Renal cortex interstitium (tissue), 11 donors: Measurements from ENCODE around the gene PC. TPM values are rescaled to one million over a fixed set of nuclear protein-coding genes. Genes with fewer than 3 reads are reported as not detected.
A peak's percentile ranks its signal among the peaks of the same experiment; 100 is the strongest.
"Not testable (repeated sequence)": the region's sequence is repeated elsewhere in the genome, so short reads cannot be mapped to it uniquely, and the experiment has no call there.

Experiments
- DNase-seq, 11 donors: peaks; one replicate each; pipeline ENCODE4 v3.0.0-alpha.2; 2013; ENCODE audit warnings: low read depth in 9 of 11, low spot score in 4 of 11; ENCODE audit errors: extremely low read depth in 1 of 11
- polyA plus RNA-seq, 3 donors: library from polyadenylated mRNA; unstranded; fragments of 120-200 nt; gene quantifications; one replicate each; pipeline ENCODE4 v1.2.1, GENCODE V29; 2013; ENCODE audit not compliant: insufficient read length in 3 of 3

PC gene
- polyA plus RNA-seq, 3 donors: 39.6 to 53.8 (median 51.7) TPM

DNA sequence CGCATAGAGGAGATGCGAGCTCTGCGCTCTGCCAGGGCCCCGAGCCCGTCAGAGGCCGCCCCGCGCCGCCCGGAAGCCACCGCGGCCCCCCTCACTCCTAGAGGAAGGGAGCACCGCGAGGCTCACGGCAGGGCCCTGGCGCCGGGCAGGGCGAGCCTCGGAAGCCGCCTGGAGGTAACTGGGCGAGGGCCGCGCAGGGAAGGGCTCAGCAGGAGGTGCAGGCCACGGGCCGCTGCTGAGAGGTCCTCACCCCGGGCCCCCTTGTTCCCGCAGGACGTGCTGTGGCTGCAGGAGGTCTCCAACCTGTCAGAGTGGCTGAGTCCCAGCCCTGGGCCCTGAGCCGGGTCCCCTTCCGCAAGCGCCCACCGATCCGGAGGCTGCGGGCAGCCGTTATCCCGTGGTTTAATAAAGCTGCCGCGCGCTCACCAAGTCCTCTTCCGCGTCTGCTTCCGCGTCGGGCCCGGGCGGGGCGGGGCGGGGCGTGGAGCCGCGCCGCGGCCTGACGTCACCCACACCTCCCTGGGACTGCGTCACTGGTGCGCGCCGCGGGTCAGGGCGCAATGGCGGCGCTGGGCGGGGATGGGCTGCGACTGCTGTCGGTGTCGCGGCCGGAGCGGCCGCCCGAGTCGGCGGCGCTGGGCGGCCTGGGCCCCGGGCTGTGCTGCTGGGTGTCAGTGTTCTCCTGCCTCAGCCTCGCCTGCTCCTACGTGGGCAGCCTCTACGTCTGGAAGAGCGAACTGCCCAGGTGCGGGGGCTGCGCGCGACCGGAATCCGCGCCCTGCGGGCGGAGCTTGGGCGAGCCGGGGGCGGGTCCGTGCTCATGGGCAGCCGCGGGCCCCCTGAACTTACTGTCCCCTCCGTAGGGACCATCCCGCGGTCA is 115.0 kb downstream of the PC start, which contains the start of gene RCE1:
Gene RCE1, plus strand, starts transcription at position 546 of the 880 bp plus-strand sequence. Its CDS starts 15 bp downstream, at position 561.
- peak in 10 of 11 donors; percentile 71 to 91 (median 86) for DNase-seq

DNA sequence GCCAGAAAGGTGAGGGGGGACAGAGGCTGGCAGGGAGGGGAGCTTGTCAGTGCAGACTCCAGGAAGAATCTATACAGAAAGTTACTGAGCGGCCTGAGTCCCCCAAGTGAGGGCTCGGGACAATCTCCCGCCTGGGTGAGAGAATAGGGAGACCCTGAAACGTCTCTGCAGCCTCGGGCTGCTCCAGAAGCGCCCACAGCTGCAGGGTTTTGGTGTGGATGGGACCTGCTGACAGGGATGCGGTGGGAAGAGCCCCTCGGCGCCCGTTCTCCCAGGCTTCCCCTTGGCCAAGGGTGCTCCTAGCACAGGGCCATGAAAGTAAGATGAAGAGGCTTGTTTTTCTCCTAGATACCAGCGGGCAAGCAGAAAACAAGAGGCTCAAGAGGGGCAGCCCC is 115.7 kb downstream of the PC start:
- no peak for DNase-seq

DNA sequence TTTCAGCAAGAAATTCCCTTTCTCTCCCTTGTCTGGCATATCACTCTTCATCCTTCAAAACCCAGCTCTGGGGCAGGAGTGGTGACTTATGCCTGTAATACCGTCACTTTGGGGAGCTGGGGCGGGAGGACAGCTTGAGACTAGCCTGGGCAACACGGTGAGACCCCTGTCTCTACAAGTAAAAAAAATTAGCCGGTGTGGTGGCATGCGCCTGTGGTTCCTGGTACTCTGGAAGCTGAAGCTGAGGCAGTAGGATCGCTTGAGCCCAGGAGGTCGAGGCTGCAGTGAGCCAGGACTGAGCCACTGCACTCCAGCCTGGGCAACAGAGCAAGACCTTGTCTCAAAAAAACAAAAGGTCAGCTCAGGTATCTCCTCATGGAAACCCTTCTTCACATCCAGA is 116.3 kb downstream of the PC start:
- no peak for DNase-seq

DNA sequence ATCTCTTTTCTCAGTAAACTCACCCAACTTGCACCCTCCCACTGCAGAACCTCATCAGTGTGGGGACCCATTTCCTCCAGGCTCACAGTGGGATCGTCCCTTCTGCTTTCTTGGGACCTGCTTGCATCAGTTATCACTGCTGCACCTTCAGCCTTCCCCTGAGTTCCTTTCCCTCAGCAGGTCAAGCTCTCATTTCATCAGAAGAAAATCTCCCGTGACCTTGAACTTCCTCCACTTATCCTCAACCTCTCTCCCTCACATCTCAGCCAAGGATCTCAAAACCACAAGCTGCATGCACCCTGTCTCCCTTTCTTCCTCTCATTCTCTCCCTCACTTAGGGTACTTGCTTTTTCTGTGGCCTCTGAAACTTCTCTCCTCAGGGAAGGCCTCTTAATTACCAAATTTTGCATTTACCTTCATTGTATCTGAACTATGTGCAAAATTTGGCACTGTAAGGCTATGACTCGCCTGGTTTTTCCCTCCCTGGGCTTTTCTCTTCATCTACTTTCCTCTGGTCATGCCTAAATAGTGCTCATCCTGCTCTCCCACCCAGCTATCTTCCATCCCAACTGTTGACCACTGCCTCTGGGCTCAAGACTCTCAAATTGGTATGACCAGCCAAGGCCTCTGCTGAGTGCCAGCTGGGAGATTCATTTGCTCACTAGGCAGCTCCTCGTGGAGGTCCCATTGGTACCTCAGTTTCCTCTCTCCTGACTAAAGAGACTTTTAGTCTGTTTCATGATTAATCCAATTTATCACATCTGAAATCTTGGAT is 117.7 kb downstream of the PC start:
- DNase-seq: no peak

DNA sequence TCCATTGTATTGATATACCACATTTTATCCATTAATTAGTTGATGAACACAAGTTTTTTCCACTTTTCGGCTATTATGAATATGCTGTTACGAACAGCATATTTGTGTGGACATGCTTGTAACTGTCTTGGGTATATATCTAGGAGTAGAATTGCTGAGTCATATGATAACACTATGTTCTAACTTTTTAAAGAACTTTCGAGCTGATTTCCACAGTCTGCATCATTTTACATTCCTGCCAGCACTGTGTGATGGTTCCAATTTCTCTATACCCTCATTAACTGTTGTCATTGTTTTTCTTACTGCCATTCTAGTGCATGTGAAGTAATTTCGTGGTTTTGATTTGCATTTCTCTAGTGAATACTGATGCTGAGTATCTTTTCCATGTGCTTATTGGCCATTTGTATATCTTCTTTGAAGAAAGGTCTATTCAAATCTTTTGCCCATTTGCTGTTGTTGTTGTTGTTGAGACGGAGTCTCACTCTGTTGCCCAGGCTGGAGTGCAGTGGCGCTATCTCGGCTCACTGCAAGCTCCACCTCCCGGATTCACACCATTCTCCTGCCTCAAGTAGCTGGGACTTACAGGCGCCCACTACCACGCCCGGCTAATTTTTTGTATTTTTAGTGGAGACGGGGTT is 122.3 kb downstream of the PC start:
- no peak for DNase-seq

DNA sequence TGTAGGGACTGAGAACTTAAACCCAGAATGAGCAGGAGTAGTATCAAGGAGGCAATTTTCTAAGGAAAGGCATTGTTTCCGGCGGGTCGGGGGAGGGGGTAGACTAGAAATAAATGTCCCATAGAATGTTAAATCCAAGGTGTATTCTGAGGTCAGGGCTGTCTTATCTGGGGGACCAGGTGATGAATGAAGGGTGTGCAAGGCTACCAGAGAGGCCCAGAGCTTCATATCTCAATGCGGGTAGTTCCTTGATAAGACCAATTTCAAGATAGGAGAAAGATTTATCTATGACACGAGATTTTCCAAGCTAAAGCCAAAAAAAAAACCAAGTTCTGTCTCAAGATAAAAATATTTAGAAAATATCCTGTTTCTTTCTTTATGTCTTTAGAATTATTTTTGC is 123.2 kb downstream of the PC start:
- no peak for DNase-seq

DNA sequence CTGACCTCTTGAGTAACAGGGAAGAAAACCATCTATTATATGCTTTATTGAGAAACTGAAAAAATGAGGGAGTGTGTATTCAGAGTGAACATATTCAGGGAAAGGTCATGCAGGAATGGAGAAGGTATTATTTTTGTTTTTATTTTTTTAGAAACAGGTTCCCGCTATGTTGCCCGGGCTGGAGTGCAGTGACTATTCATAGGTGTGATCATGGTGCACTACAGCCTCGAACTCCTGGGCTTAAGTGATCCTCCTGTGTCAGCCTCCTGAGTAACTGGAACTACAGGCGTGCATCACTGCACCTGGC is 123.7 kb downstream of the PC start:
- no peak for DNase-seq

DNA sequence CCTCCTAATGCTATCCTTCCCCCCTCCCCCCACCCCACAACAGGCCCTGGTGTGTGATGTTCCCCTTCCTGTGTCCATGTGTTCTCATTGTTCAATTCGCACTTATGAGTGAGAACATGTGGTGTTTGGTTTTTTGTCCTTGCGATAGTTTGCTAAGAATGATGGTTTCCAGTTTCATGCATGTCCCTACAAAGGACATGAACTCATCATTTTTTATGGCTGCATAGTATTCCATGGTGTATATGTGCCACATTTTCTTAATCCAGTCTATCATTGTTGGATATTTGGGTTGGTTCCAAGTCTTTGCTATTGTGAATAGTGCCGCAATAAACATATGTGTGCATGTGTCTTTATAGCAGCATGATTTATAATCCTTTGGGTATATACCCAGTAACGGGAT is 133.6 kb downstream of the PC start:
- not testable (repeated sequence) for DNase-seq

DNA sequence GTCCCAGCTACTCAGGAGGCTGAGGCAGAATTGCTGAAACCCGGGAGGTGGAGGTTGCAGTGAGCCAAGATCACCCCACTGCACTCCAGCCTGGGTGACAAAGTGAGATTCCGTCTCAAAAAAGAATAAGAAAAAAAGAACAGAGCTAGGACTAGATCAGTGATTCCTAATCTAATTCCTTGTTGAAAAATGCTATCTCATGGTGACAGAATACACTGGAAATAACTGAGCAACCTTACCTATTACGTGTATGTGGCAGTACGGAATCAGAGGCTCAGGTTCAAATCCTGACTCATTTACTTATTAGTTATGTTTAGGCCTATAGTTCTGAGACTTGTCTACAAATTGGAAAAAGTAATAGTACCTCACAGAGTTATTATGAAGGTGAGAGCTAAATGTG is 134.5 kb downstream of the PC start:
- DNase-seq: no peak

DNA sequence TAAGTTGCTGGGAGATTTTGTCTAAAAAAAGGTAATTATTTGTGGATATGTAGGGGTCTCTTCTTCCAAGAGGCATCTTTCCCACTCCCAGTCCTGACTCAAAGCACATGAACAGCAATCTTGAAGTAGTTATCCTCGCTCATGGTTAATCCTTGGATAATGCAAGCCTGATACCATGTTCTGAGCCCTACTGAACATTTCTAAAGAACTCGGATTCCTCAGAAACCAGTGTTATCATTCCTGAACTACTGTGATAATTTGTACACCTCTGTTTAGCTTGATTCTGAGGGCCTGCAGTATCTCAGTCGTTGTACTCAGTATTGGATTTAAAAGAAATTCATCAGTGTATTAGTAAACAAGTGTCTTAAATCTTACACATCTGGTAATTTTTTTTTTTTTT is 137.3 kb downstream of the PC start:
- no peak for DNase-seq

DNA sequence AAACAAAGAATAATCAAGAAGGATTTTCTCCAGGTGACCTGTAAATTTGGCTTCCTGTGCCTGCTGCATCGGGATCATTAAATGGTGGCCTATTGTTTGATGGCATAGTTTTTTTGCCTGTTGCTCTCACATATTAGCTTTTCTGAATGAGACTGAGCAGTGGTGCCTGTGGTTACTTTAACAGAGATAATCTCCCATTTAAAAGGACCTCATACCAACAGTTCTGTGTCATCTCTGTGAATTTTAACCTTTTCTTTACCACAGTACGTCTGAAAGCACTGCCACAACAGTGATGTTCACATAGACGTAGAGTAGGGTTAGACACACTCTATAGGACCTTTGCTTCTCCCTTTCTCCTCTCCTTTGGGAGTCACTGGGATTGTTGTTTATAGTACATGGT is 137.8 kb downstream of the PC start:
- no peak for DNase-seq

DNA sequence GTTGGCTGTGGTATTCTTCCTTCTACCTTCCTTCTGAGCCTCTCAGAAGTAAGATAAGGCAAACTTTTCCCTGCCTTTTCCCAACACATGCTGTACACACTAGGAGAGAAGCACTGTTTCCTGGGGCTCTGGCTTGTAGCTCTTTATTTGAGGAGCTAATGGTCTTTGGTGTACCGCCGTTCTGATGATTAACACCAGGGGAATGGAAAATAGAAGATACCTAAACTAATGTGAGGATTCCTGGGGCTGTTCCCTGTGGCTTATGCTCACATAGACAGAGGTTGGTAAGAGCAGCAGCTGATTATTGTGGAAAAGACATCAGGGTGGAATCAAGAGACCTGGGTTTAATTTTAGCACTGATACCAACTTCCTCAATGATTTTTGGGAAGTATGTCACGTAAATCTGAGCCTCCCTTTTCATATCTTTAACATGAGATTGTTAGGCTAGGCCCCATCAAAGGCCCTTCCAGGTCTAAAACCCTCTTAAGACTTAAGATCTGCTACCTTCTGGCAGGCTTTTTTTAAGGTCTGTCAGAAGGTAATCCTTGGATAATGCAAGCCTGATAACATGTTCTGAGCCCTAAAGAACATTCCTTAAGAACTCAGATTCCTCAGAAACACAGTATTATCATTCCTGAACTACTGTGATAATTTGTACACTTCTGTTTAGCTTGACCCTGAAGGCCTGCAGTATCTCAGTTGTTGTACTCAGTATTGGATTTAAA is 139.8 kb downstream of the PC start:
- DNase-seq: no peak

DNA sequence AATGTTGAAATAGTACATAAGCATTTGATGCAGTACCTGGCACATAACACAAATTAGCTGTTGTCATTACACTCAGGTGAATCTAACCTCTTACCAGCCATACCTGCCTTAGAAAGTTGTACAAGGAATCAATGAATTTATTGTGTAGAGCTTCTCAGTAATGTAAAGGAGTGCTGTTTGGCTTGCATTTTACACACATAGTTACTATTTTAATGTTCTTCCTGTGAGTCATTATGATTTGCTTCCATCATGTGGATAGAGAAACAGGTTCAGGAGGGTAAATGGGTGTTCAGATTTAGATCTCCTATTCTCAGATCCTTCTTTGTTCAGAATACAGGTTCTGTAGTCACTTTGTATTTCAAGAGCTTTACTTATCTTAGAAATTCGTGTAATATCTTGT is 142.5 kb downstream of the PC start:
- no peak for DNase-seq

DNA sequence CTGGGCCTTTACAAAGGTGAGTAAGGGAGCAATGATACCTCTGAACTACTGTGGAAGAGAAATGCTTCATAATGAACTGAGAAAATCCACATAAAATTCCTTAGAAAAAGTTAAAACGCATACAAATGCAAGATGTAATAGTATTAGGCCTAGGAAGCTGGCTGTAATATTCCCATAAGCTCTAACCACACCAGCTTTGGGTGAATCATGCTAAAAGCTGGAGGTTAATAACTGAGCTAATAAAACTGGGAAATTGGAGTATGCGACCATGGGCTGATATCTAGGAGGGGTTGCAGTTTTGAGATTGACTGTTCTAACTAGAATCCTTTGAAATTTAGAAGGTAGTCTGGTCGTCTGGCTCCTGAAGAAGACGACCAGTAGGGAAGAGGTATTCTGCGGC is 143.5 kb downstream of the PC start:
- DNase-seq: no peak

DNA sequence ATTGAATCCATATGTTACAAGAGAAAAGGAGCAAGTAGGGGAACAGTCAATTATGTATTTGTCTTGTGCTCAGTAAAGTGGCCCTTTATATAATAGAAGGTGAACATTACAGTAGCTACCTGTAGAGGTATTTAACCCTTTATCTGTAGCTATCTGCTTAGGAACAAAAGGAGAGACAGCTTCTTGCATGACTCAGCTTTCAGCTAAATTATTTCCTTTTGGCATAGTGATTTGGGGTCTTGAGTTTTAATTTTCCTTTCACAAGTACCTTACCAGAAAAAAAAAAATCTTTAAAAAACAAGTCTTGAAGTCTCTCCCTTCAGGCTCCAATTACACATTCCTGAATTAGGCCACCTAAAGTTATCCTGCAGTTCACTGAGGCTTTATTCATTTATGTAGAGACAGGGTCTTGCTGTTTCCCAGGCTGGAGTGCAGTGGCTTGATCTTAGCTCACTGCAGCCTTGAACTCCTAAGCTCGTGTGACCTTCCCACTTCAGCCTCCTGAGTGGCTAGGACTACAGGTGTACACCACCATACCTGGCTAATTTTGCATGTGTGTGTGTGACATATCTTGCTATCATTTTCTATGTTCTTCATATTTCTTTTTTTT is 147.5 kb downstream of the PC start:
- DNase-seq: no peak

DNA sequence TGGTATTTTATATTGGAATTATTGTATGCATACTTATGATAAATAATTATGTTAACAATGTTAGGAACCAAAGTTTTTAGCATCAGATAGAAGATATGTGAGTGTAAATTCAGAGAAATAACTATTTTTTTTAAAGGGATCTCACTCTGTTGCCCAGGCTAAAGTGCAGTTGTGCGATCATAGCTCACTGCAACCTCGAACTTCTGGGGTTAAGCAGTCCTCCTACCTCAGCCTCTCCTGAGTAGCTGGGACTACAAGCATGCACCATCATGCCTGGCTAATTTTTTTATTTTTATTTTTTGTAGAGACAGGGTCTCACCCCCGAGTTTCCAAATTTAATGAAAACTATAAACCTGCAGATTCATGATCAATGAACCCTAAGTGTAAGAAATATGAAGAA is 148.6 kb downstream of the PC start:
- no peak for DNase-seq

DNA sequence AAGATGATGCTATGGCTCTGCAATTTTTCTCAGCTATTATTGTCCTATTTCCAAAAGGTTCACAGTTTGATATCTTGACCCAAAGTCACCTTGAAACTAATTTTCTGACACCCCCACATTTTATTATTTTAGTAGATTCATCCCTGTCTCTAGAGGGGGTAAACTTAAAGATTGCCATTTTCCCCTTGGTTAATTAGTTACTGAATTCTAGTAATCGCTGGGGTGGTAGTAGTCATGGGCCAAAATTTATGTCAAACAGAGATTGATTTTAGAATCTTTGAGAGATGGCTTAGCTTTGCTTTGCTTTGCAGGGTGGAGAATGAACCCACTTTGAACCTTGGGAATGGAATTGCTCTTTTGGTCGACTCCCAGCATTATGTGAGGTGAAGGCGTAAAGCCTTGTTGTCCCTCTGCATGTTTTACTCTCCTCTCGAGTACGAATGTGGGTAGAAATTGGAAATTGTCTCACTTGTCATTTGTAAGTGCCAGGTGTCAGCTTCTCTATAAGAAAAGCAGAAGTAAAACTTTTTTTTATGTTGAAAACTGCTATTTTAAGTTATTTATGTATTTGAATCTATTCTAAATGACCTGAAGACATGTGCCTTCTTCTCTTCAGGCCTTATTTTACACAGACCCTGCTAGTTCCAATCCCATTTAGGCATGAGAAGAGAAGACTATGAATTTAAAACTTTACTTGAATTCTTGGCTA is 157.3 kb downstream of the PC start:
- DNase-seq: no peak

DNA sequence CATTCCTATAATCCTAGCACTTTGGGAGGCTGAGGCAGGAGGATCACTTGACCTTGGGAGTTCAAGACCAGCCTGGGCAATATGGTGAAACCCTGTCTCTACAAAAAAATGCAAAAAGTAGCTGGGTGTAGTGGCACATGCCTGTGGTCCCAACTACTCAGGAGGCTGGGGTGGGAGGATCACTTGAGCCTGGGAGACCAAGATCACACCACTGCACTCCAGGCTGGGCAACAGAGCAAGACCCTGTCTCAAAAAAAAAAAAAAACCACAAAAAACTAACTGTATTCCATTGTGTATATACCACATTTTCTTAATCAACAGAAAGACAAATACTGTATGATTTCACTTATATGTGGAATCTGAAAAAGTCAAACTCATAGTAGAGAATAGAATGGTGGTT is 158.4 kb downstream of the PC start:
- not testable (repeated sequence) for DNase-seq
